HG03521 (cell line): Measurements from ENCODE around the gene TOM1L2.
"Not testable (repeated sequence)": the region's sequence is repeated elsewhere in the genome, so short reads cannot be mapped to it uniquely, and the experiment has no call there.

ENCODE experiments used
- ATAC-seq: cut with Tn5 transposase; IDR thresholded peaks from one replicate; pipeline ENCODE4 v1.9.1; 2021; ENCODE audit warnings: mild to moderate bottlenecking, moderate library complexity; ENCODE audit not compliant: unreplicated experiment

TOM1L2 gene

GRCh38 chr17:17926036-17926435 lies 46.2 kb downstream of the TOM1L2 start:
- ATAC-seq = no peak

- no peak for ATAC-seq
Observed at GRCh38 chr17:17924857-17925250, 47.3 kb downstream of the TOM1L2 start.

GRCh38 chr17:17924131-17924856 lies 47.9 kb downstream of the TOM1L2 start:
- ATAC-seq = no peak

GRCh38 chr17:17922070-17922614 lies 50.1 kb downstream of the TOM1L2 start:
- ATAC-seq = no peak

- ATAC-seq = no peak
Observed at GRCh38 chr17:17921192-17922069, 50.8 kb downstream of the TOM1L2 start.

- no peak for ATAC-seq
Observed at GRCh38 chr17:17919169-17920107, 52.8 kb downstream of the TOM1L2 start.

GRCh38 chr17:17917394-17917793 lies 54.8 kb downstream of the TOM1L2 start:
- no peak for ATAC-seq

GRCh38 chr17:17915183-17915582 lies 57.0 kb downstream of the TOM1L2 start:
- no peak for ATAC-seq

GRCh38 chr17:17913695-17914332 lies 58.4 kb downstream of the TOM1L2 start:
- ATAC-seq = no peak

GRCh38 chr17:17912336-17912735 lies 59.9 kb downstream of the TOM1L2 start:
- not testable (repeated sequence) for ATAC-seq

GRCh38 chr17:17911001-17911613 lies 61.1 kb downstream of the TOM1L2 start:
- ATAC-seq = no peak

- no peak for ATAC-seq
Observed at GRCh38 chr17:17910060-17910459, 62.1 kb downstream of the TOM1L2 start.

GRCh38 chr17:17909078-17909477 lies 63.1 kb downstream of the TOM1L2 start:
- no peak for ATAC-seq

- no peak for ATAC-seq
Observed at GRCh38 chr17:17907469-17907868, 64.7 kb downstream of the TOM1L2 start.

GRCh38 chr17:17906418-17907215 lies 65.6 kb downstream of the TOM1L2 start:
- ATAC-seq = no peak

- ATAC-seq = no peak
Observed at GRCh38 chr17:17905036-17905320, 67.2 kb downstream of the TOM1L2 start.

GRCh38 chr17:17904166-17905035 lies 67.8 kb downstream of the TOM1L2 start:
- ATAC-seq = no peak

GRCh38 chr17:17902877-17903276 lies 69.3 kb downstream of the TOM1L2 start:
- no peak for ATAC-seq
